Skin of body (tissue), 2 donors: ENCODE results near the gene BARX1. TPM values are rescaled to one million over a fixed set of nuclear protein-coding genes. Genes with fewer than 3 reads are reported as not detected.
"Not testable (repeated sequence)": the region's sequence is repeated elsewhere in the genome, so short reads cannot be mapped to it uniquely, and the experiment has no call there.

Source experiments
- DNase-seq: peaks from one replicate; lab custom pipeline; 2025; lab: John Stamatoyannopoulos, UW
- total RNA-seq: library from RNA; depleted of rRNA; stranded (reverse); fragments of >200 nt; gene quantifications from one replicate; pipeline ENCODE4 v1.2.3, GENCODE V29; 2014

BARX1 gene, protein sequence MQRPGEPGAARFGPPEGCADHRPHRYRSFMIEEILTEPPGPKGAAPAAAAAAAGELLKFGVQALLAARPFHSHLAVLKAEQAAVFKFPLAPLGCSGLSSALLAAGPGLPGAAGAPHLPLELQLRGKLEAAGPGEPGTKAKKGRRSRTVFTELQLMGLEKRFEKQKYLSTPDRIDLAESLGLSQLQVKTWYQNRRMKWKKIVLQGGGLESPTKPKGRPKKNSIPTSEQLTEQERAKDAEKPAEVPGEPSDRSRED
- not detected for total RNA-seq

DNA sequence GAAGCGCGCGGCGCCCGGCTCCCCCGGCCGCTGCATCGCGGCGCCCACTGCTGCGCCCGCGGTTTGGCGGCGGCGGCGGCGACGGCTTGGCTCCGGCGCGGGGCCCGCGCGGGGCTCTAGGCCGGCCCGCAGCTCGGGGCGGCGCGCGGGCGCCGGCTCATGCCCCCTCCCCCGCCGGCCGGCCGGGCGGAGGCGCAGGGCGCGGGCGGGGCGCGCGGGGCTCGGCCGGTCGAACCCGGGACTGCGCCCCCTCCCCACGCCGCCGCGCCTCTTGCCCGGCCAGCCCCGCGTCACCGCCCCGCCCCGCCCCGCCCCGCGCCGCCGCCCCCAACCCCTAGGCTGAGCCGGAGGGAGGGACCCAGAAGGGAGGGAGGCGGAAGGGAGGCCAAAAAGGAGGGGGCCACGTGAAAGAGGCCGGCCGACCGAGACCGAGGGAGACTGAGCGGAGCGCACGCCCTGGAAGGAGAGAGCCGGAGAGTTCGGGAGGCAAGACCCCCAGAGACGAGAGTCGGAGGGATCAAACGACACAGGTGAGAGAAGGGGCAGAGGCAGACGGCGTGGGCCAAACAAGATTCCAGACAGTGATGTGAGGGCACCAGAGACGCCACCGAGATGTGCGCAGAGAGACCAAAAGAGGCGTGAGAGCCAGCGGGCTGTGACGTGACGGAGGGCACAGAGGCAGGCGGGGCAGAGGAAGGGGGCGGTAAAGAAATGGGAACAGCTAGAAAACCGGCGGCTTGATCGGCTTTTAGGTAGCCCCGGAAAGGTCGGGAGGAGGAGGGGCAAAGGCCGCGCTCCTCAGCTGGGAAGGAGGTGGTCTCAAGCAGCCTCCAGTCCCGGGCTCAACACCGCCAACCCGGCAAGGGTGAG lies at the start of gene BARX1:
TSS of gene BARX1 (minus strand) at position 245 of the 870 bp plus-strand sequence. CDS start at position 36, 209 bp downstream.
- DNase-seq, result no peak

DNA sequence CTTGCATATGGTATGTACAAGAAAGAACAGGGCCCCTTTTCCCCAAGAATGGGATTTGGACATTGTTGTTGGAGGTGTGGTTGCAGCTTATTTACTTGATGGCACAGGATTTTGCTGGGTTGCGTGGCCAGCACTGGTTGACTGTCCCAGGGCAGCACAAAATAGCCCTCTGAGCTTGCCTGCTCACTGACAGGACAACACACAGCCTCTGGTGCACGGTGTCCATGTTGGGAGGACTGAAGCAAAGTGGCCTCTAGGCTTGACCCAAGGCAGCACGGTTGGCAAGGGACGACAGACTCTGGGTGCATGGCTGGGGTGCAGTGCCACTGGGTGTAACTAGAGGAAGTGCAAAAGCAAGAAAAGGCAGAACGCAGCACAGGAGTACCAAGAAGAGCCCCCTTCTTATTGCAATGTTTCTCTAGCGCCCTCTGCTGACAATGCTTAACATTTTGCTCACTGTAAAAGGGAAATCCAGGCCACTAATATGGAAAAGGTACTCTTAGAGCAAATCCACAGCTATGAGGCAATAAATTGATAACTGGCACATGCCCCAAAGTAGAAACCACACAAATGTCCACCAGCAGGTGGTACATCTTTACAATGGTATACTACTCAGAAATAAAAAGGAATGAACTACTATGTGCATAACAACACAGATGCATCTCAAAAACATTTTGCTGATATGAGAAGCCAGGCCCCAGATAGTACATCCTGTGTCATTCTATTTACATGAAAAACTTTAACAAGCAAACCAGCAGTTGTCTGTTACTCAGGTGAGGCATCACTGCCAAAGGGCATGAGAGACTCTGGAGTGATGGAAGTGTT lies 47.4 kb upstream of the BARX1 start:
- no peak for DNase-seq

DNA sequence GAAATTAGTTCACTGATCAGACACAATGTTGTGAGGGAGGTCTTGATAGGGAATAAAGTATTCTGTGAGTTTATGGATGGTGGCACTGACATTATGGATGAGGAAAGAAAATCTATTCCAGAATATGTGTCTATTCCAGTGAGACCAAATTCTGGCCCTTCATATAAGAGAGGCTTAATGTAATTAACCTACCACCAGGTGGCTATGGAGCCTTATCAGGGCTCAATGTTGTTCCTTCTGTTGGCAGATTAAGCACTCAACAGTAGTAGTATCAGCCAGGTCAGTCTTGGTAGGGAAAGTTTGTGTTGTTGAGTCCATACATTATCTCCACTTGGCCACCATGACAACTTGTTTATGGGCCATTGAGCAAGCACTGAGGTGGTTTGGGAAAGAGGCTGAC lies 41.7 kb upstream of the BARX1 start:
- no peak for DNase-seq

DNA sequence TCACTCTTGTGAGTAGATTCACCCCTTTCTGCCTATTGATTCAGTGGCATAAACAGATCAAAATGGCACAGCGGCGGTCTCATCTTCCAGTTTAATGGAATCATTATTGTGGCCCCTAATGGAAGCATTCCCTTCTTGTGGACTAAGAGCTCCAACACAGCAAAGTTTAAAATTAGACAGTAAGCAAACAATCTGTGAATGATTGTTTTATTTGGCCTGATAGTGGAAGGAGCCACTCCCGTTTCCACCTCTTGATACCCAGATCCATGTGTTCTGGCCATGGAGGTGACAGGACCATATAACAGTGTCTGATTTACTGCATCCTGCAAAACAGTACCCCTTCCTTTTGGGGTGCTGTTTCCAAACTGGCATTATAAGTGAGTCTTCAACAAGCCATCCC lies 41.2 kb upstream of the BARX1 start:
- DNase-seq, result no peak

DNA sequence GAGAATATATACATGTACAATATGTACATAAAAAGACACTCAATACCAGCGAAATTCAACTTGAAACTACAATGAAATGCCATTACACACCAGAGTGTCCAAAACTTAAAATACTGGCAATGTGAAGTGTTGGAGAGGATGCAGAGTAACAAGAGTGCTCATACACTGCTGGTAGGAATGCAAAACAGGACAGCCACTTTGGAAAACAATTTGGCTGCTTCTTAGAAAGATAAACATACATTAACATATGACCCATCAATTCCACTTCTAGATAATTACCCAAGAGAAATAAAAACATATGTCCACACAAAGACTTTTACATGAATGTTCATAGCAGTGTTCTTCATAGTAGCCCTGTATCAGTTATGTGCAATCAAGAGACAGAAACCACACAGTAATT lies 39.4 kb upstream of the BARX1 start:
- DNase-seq, result no peak

DNA sequence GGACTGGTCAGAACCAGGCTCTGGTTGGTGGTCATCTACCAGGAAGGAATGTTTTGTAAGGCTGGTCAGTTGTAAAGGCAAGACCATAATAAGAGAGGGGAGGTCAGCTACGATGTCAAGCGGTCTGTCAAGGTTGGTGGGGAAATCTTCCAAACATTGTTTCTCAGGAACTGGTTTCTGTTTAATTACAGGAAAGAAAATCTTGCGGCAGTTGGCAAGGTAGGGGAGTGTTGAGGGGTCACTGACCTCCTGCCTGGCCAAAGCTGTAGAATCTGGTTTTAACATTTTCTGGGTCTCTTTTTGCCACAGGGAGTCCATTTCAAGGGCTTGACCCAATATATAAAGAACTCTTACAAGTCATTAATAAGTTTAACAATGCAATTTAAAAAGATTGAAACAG lies 39.0 kb upstream of the BARX1 start:
- no peak for DNase-seq

DNA sequence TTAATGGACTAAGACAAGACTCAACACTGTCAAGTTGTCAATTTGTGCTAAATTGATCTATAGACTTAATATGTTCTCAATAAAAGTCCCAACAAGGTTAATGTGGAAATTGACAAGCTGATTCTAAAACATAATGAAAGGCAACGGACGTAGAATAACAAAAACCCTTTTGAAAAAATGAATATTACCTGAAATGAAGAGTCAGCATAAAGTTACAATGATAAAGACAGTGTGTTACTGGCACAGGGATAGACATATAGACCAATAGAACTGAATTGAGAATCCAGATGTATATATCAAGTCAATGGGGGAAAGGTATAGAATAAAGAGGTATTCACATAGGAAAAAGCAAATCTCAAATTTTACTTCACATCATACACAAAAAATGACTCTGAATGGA lies 37.7 kb upstream of the BARX1 start:
- no peak for DNase-seq

DNA sequence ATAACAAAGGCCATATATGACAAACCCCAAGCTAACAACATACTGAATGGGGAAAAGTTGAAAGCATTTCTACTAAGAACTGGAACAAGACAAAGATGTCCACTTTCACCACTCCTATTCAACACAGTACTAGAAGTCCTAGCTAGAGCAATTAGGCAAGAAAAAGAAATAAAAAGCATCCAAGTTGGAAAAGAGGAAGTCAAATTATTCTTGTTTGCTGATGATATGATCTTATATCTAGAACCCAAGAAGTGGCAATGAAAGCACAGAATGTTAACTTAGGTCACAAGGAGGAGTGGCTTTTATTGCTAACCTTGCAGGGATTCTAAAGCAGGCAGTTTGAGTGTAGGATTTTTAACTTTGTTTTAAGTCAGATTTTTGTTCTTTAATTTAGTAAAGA lies 35.3 kb upstream of the BARX1 start:
- no peak for DNase-seq

DNA sequence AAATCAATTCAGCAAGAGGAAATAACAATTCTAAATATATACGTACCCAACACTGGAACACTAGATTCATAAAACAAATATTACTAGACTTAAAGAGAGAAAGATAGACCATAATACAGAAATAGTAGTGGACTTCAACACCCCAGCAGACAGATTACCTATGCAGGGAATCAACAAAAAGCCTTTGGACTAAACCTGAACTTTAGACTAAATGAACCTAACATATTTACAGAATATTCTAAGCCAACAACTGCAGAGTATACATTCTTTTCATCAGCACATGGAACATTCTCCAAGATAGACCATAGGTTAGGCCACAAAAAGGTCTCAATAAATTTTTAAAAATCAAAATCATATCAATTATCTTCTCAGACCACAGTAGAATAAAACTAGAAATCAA lies 32.9 kb upstream of the BARX1 start:
- DNase-seq, result no peak

DNA sequence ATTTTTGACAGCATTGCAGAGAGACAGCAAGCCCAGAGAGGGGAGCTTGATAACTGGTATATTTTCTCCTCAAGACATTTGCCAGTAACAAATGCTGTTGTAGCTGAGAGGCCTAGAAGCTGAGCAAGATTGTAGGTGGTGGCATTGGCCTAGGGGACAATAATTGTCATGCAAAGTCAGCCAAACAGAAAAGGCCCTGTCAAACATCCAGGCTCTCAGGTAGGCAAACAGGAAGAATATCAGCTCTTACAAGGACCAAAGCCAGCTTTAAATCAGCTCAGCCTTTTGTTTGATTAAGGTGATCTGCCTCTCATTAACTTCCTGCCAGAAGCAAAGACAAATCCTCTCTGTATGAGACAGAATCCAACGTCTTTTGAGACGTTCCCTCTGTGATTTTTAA lies 29.7 kb upstream of the BARX1 start:
- DNase-seq, result no peak

DNA sequence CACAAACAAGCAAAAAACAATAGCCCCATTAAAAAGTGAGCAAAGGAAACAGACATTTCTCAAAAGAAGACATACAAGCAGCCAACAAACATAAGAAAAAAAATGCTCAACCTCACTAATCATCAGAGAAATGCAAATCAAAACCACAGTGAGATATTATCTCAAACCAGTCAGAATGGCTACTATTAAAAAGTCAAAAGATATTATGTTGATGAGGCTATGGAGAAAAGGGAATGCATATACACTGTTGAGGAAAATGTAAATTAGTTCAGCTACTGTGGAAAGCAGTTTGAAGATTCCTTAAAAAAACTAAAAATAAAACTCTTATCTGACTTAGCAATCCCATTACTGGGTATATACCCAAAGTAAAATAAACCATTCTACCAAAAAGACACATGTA lies 28.7 kb upstream of the BARX1 start:
- no peak for DNase-seq

DNA sequence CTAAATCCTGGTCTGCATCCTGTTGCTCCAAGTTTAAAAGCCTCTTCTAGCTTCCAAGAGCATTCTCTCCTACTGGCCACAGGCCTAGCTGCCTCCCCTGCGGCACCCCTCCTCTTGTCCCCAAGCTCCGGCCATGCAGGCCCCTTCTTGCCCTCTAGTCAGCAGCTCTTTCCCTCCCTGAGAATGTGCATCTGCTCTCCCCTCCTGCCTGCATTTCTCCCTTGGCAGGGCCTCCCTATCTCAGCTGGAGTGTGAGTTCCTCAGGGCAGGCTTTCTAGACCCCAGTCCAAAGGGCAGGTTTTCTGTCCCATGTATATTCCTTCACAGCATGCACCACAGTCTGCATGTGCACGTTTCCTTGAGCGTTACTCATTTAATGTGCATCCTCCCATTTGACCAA lies 24.6 kb upstream of the BARX1 start:
- DNase-seq, result no peak

DNA sequence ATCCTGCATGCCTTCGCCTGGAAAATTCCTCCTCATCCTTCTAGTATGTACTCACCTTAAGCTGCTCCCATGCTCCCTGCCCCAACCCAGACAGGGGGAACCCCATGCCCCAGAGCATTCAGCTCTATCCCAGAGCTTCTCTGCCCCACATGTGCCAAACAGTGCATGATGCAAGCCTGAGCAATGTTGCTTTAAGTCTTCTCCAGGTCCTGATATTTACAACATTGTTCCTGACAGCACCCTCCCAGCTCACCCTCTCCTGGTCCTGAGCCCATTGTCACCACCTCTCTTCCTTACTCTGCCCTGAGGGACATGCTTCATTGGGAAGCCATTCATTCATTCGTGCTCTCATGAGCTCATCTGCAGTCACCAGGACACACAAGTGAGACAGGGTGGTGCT lies 23.4 kb upstream of the BARX1 start:
- DNase-seq, result no peak

DNA sequence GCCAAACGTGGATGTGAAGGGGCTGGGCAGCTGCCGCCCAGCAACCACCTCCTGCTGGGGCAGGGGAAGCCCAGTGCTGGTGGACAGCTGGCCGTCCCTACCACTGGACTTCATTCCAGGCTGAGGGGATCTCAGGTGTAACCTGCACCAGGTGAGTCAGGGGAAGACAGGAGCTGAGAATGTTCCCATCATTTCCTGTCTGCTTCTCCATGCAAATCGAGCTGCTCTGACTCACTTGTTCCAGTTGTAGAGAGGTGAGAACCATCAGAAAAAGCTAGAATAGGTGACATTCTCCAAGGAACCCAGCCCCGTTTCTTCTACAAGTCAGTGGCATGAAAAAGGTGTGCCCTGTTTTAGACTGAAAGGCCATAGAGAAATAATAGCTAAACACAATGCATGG lies 21.8 kb upstream of the BARX1 start:
- DNase-seq, result no peak

DNA sequence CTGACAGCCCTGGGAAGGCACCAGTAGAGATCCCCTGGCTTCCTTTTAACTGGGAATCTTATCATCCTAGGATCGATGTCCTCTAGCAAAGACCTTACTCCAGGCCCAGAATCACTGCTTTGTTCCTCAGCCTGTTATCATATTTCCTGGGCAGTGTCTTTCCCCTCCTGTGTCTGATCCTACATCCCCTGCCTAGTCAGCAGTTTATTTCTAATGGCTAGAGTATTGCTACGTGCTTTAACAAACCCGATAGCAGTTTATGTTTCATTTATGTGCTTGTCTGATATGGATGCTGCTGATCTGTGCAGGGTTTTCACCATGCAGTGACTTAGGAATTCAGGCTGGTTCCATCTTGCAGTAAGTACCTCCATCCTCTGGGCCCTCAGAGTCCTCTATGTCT lies 20.9 kb upstream of the BARX1 start:
- DNase-seq, result no peak

DNA sequence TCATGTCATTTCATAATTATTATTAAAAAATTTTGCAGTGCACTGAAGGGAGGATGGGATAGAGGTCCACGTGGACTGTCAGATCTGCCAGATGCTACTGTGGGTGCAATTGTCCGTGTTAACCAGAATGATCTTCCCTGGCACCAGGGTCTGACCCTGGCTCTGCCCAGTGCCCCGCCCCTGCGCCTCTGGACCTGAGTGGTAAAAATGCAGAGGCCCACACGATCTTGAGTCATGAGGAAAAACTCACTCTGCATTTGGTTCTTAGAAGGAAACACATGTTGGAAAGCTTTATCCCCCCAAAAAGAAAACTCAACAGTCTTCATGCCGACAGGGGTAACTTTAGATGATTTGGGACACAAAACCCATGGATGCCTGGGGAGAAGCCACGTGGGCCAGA lies 20.1 kb upstream of the BARX1 start:
- DNase-seq, result no peak

DNA sequence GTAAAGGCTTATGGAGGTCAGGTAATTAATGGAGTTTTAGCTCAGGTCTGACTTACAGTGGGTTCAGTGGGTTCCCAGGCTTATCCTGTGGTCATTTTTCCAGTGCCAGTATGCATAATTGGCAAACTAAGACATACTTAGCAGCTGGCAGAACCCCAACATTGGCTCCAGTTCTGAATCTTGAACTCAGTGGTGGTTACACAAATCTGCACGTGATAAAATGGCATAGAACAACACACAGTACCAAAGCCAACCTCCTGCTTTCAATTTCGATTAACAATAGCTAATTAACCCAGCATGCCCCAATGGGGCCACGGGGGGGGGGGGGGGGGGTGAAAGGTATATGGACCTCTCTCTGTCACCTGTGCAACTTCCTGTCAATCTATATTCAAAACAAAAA lies 19.0 kb upstream of the BARX1 start:
- DNase-seq, result no peak

DNA sequence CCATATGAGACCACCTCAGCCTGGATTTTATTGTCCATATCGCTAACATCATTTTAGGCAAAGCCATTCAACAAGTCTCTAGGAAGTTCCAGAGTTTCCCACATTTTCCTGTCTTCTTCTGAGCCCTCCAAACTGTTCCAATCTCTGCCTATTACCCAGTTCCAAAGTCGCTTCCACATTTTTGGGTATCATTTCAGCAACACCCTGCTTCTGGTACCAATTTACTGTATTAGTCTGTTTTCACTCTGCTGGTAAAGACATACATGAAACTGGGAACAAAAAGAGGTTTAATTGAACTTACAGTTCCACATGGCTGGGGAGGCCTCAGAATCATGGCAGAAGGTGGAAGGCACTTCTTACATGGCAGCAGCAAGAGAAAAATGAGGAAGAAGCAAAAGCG lies 17.5 kb upstream of the BARX1 start:
- DNase-seq, result not testable (repeated sequence)

DNA sequence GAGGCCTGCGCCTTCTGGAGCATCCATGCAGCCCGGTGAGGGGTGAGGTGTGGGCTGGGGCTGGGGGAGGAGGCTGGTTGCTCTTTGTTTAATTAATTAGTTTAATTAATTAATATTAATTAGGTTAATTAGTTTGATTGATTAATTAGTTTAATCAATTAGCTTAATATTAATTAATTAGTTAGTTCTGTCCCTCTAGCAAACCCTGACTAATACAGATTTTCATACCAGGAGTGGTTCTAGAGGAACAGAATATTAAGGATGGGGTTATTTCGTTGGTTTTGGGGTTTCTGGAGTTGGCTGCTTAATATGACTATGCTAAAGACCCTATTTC lies 14.1 kb upstream of the BARX1 start:
- no peak for DNase-seq

DNA sequence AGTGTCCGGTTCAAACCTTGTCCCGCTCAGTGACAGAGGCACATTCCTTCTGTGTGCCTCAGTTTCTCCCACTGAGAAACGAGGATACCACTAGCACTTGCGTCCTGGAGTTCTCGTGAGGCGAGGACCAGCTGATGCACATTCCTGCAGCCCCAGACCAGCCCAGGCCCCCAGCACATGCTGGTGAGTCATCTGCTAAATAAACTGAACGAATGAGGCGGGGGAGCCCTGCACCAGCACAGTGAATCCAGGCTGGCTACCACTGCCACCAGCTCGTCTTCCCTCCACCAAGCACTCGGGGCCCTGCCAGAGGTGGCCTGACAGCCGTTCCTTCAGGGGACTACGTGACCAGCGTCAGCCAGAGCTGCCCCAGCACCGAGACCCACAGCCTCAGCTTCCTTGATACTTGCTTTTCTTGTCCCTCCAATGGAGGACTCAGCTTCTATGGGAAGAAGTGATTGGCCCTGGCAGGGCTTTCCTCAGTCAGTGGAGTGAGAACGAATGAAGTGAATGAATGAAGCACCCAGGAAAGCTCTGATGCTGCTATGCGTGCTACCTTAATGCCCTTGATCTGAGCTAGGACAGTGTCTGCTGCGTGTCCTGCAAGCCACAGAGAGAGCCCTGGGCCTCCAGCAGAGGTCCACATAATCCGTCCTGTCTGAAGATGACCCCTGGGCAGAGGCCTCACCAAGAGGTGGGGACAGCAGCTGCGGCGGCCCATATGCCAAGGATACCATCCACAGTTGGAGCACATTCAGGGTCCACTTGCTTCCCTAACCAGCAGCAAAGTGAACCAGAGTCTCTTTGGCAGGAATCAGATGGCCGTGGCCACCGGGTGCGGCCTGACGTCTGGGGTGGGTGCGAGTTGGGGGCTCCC lies 13.5 kb upstream of the BARX1 start:
- no peak for DNase-seq

DNA sequence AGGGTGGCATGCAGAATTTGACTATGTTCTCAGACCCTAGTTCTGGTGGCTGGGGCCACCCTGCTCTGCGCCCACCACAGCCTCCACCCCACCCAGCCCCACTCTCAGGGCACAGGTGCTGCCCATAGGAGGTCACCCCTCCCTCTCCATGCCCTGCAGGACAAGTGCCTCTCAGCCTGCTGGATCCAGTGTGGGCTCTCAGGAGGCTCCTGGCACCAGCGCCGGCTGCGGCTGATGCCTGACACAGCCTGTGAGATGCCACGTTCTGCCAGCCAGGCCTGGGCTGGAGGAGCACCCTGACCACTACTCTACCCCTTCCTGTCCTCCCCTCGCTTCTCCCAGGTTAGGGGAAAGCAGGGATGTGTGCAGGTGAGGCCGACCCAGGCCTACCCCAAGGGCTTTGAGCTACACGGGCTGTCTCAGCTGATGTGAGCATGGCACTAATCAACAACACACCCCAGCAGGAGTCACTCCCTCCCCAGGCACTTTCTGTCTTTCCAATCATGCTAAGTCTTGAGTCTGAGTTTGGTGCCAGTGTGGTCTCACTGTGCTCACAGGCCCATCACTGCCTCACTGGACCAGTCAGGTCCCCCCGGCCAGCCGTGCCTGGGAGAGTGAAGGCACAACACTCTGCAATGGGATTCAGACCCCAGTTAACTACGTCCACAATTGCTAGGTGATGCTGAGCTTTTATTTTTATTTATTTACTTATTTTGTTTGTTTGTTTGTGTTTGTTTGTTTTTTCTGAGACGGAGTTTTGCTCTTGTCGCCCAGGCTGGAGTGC lies 12.1 kb upstream of the BARX1 start:
- no peak for DNase-seq
